WERI-Rb-1 (cell line): ENCODE data around the gene KCNQ4.

Experiments
- DNase-seq: peaks from one replicate; pipeline ENCODE4 v3.0.0-alpha.2; 2020
- H3K27ac ChIP-seq: fragments of 250-450 bp; sonication (Bioruptor Pico); 2 replicates; pipeline ENCODE4 v1.5.1; 2020; ENCODE audit warnings: mild to moderate bottlenecking, moderate library complexity
- H3K27me3 ChIP-seq: fragments of 250-450 bp; sonication (Bioruptor Pico); 2 replicates; pipeline ENCODE4 v1.5.1; 2021; ENCODE audit warnings: mild to moderate bottlenecking, low read depth, moderate library complexity; ENCODE audit not compliant: insufficient read depth, severe bottlenecking
- H3K36me3 ChIP-seq: fragments of 250-450 bp; sonication (Bioruptor Pico); 2 replicates; pipeline ENCODE4 v1.5.1; 2020; ENCODE audit warnings: mild to moderate bottlenecking, moderate library complexity
- H3K4me3 ChIP-seq: 2 replicates; pipeline ENCODE4 v1.5.1; 2011; ENCODE audit warnings: low read depth, mild to moderate bottlenecking, control low read depth, low read length
- H3K9me3 ChIP-seq: fragments of 250-450 bp; sonication (Bioruptor Pico); 2 replicates; pipeline ENCODE4 v1.5.1; 2021; ENCODE audit warnings: mild to moderate bottlenecking, moderate library complexity; ENCODE audit not compliant: severe bottlenecking
- TF ChIP-seq, protein P1 (sequence below): IDR thresholded peaks from 2 replicates; pipeline ENCODE4 v1.5.1; 2011; ENCODE audit warnings: low read depth, mild to moderate bottlenecking, control low read depth, inconsistent platforms, low read length

KCNQ4 gene

DNA sequence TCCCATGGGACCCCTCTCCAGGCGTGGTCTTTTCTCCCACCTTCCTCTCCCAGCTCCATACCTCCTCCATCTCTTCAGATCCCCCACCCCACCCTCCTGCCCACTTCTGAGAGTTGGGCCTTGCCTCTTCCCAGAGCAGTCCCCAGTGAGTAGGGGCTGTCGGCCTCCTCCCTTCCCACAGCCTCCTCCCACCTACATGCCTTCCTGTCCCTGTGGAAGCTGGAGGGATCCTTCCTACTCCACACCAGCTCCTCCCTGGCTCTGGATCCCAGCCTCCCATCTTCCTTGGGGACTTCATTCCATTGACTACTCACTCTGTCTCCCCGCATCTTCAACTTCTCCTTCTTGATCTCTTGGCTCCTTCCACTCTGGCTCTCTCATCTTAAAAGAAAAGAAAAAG, 24.9 kb downstream of the KCNQ4 start:
- no peaks in the 10 kb centered on the region for H3K9me3 ChIP-seq
- no peak overlapping the region for H3K4me3 ChIP-seq
- no peaks in the 10 kb centered on the region for H3K27me3 ChIP-seq
- no peak overlapping the region for H3K27ac ChIP-seq
- DNase-seq = no peak
- TF ChIP-seq, protein P1, sequence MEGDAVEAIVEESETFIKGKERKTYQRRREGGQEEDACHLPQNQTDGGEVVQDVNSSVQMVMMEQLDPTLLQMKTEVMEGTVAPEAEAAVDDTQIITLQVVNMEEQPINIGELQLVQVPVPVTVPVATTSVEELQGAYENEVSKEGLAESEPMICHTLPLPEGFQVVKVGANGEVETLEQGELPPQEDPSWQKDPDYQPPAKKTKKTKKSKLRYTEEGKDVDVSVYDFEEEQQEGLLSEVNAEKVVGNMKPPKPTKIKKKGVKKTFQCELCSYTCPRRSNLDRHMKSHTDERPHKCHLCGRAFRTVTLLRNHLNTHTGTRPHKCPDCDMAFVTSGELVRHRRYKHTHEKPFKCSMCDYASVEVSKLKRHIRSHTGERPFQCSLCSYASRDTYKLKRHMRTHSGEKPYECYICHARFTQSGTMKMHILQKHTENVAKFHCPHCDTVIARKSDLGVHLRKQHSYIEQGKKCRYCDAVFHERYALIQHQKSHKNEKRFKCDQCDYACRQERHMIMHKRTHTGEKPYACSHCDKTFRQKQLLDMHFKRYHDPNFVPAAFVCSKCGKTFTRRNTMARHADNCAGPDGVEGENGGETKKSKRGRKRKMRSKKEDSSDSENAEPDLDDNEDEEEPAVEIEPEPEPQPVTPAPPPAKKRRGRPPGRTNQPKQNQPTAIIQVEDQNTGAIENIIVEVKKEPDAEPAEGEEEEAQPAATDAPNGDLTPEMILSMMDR = no peak
- no peaks in the 10 kb centered on the region for H3K36me3 ChIP-seq

DNA sequence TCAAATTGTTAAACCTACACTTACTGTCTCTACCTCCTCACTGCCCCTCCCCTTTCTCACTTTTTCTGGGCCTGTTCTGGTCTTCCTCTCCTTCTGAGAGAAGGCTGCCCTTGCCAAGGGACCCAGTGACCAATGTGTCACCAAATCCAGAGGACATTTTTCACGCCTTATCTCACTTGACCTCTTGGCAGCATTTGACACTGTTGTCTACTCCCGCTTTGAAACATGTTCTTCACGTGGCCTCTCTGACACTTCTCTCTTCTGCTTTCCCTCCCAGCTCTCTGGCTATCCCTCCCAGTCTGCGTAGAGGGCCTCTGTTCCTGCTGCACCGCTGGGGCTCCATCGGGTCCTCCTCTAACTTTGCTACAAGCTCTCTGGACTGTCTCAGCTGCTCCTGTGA, 25.3 kb downstream of the KCNQ4 start:
- Histone ChIP-seq H3K36me3 (no peaks in the 10 kb centered on the region), H3K4me3 (no peak overlapping the region), H3K27me3 (no peaks in the 10 kb centered on the region), H3K9me3 (no peaks in the 10 kb centered on the region), H3K27ac (no peak overlapping the region)
- TF ChIP-seq, protein P1 = no peak
- DNase-seq = no peak

DNA sequence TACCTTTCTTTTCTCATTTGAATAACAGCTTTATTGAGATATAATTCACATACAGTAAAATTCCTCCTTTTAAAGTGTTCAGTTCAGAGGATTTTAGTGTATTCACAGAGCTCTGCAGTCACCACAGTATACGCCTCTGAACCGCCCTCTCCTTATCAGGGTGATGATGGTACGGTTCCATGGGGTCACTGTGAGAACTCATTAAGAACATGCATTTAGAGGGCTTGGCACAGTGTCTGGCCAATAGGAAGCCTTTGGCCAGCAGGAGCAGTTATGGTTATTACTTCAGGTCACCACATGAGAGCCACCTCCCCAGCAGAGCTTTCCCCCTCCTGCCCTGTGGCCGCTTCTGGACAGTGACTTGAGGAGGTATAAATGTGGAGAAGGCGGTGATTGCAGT, 27.3 kb downstream of the KCNQ4 start:
- no peaks in the 10 kb centered on the region for H3K27me3 ChIP-seq
- no peaks in the 10 kb centered on the region for H3K9me3 ChIP-seq
- H3K36me3 ChIP-seq = no peaks in the 10 kb centered on the region
- H3K27ac ChIP-seq = no peak overlapping the region
- no peak overlapping the region for H3K4me3 ChIP-seq
- DNase-seq = no peak
- TF ChIP-seq, protein P1 = no peak

DNA sequence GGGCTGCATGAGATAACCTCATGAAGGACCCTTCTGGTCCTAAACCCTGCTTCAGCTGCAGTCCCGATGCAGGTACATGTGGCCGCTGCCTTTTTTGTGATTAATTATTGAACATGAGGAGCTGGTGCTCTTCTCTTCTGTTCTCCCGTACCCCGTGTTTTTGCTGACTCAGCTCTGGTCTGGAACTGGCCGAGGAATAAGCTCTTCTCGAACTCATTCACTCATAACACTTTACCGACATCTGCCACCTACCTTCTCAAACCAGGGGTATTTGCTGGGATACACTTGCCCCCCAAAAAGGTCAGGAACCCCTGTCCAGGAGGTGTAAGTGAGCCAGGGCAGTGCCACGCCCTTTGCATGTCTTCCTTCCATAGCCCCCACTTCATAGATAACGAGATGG, 31.8 kb downstream of the KCNQ4 start:
- TF ChIP-seq, protein P1 = no peak
- H3K36me3 ChIP-seq = no peaks in the 10 kb centered on the region
- no peaks in the 10 kb centered on the region for H3K27me3 ChIP-seq
- no peaks in the 10 kb centered on the region for H3K9me3 ChIP-seq
- H3K4me3 ChIP-seq = no peak overlapping the region
- H3K27ac ChIP-seq = no peak overlapping the region
- no peak for DNase-seq

DNA sequence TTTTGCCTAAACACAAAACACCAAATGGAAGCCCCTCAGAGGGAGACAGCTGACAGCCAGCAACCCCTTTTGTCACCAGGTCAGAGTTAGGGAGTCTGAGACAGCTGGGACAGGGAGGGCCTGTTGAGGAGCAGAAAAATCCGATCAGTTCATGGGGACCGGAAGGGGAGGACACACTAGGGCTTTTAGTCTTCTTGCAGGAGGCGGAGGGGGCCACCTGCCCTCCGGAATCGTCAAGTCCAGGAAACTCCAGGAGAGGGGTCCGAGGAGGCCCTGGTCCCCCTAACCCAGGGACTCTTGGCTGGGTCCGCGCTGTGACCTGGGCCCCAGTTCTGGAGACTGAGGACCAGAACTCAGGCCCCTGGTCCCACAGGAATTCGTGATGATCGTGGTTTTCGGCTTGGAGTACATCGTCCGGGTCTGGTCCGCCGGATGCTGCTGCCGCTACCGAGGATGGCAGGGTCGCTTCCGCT, 34.2 kb downstream of the KCNQ4 start:
- Histone ChIP-seq H3K27me3 (no peaks in the 10 kb centered on the region), H3K27ac (no peak overlapping the region), H3K9me3 (no peaks in the 10 kb centered on the region), H3K4me3 (no peak overlapping the region), H3K36me3 (no peaks in the 10 kb centered on the region)
- no peak for DNase-seq
- TF ChIP-seq, protein P1 = no peak

DNA sequence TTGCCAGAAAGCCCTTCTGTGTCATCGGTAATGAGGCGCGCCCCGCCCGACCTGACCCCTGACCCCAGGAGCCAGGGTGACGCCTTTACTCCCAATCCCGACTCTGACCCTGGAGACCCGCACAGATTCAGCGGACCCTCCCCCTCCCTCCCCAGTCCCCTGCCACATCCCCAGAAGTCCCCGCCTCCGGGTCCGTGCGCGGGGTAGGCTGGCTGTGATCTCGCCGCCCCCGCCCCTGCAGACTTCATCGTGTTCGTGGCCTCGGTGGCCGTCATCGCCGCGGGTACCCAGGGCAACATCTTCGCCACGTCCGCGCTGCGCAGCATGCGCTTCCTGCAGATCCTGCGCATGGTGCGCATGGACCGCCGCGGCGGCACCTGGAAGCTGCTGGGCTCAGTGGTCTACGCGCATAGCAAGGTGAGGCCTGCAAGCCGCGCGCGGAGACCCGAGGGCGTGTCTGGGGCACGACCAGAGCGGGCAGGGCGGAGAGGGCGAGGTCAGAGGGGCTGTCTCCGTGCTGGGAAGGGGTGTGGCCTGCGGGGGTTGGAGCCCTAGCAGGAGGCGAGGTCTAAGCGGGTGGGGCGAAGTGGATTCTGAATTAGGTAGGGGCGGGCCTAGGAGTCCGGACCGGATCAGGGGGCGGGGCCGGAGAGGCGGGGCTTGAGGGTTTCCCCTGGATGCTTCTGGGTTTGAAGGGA, 34.8 kb downstream of the KCNQ4 start:
- no peak overlapping the region for H3K27ac ChIP-seq
- no peak overlapping the region for H3K4me3 ChIP-seq
- no peaks in the 10 kb centered on the region for H3K9me3 ChIP-seq
- H3K27me3 ChIP-seq = no peaks in the 10 kb centered on the region
- no peaks in the 10 kb centered on the region for H3K36me3 ChIP-seq
- no peak for DNase-seq
- TF ChIP-seq, protein P1 = no peak
